SH-SY5Y (cell line): ENCODE data around the gene ANKEF1.

Experiments used
- GATA2 ChIP-seq: IDR thresholded peaks from 2 replicates; pipeline ENCODE4 v1.6.1; 2011; ENCODE audit warnings: mild to moderate bottlenecking, low read depth, low read length
- GATA3 ChIP-seq: IDR thresholded peaks from 2 replicates; pipeline ENCODE4 v1.6.1; 2011; ENCODE audit warnings: low read depth, mild to moderate bottlenecking, low read length, moderate library complexity

ANKEF1 gene

GRCh38 chr20:10065154-10065833 lies 30.5 kb downstream of the ANKEF1 start:
- TF ChIP-seq GATA2: no peak
- TF ChIP-seq GATA3: no peak

- TF ChIP-seq GATA3 (no peak), GATA2 (no peak)
Measured at GRCh38 chr20:10067321-10067720, 32.5 kb downstream of the ANKEF1 start.

DNA sequence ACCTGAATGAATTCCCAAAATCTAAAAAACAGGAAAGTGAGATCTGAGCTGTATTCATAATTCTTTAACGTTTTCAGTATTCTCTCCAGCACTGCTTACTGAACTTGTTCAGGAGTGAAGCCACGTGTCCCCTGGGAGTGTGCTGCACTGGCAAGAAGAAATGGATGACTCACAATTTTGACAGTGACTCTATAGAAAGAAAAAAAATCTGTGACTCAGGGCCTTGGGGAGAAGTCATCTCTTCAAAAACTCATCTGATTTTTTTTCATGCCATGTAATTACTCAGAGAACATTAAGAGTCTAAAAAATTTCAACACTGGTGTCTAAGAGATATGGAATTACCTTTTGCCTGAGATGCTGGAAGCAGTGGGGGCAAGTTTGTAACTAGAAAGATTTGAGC lies 39.7 kb downstream of the ANKEF1 start:
- TF ChIP-seq GATA2 (no peak), GATA3 (no peak)

DNA sequence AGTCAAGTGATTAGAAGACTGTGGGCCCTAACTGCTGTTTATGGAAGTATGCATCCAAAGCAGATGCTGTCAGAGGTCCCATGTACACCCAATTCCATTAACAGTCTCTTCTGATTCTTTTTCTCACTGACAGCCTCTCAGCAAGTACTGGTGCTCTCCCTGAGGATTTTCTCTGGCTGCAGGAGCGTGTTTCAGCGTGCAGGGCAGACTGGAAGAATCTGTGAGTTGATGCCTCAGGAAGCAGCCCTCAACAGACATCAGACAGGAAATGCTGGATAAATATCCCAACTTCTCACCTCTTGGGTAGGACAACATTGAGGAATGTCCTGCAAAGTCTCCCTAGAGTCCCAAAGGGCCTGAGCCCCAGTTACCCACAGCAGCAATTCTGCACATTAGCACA lies 40.8 kb downstream of the ANKEF1 start:
- TF ChIP-seq GATA3: no peak
- TF ChIP-seq GATA2: no peak

DNA sequence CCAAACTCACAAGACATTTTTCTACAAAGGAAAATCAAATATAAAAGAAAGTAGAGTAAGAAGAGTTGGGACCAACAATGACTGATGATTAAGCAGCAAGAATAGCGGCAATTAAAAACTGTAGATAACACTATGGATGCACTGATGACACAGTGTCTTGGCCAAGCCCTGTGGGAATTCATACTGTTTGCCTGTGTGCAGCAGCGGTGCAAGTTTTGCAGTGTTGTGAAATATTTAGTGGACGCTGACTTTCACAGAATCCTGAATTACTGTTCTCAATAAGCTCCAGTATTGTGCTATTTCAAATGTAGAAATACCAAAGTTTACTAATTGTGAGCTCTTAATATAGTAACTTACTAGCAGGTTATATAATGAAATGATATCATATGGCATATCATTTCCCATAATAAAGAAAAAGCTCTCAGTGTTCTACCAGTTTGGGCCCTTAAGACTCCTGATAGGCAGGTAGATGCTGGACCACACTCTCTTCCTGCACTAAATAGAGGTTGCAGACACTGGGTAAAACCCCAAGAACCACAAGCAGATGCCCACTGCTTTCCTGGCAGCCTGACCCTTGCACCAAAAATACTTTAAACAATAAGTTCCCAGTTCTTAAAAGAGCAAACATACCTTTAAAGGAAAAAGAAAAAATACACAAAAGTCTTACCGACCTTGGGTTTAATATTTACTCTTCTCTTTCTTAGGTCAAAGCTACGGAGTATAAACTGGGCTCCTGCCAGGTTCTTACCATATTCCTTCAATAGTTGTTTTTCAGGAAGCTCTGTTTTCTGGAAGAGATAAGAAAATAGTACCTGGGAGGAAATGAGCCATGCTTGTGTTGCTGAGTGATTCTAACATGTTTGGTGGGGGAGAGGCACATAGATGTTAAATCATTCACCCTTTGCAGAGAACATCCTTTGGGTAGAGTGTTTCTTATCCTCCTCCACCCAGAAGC lies 41.6 kb downstream of the ANKEF1 start:
- no peak for TF ChIP-seq GATA2
- no peak for TF ChIP-seq GATA3

DNA sequence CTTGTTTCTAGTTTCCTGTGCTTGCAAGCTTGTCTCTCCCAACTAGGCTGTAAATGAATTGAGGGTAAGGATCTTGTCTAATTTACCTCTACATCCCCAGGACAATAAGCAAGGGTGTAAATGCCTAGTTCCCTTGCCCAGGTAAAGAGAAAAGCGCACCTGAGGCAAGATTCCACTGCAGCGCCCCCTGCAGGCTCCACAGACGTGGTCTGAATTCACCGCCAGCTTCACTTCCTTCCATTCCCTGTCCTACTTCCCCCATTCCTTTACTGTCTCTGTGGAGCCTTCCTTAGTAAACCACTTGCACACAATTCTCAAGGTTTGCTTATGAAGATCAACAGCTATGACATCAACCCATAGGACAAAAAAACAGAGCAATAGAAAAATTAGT lies 42.3 kb downstream of the ANKEF1 start:
- TF ChIP-seq GATA2: no peak
- TF ChIP-seq GATA3: no peak

DNA sequence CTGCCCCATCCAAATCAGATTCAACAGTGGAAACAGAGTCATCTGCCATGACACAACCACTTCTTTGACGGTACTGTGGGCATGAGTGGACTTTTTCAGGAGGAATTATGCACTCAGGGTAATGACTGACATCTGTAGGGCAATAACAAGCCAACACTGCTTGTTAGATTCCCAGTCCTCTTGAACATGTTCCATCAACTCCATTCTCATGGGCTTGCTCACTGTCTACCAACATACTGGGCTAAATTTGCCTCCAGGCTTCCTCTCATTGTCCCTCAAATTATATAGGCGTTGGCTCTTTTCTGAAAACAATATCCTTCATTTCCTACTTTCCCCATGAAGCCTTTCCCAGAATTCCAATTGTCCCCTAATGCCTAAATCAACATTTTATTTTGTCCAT lies 43.1 kb downstream of the ANKEF1 start:
- TF ChIP-seq GATA3: no peak
- no peak for TF ChIP-seq GATA2

- TF ChIP-seq GATA3 (no peak), GATA2 (no peak)
Measured at GRCh38 chr20:10078403-10078802, 43.6 kb downstream of the ANKEF1 start.

DNA sequence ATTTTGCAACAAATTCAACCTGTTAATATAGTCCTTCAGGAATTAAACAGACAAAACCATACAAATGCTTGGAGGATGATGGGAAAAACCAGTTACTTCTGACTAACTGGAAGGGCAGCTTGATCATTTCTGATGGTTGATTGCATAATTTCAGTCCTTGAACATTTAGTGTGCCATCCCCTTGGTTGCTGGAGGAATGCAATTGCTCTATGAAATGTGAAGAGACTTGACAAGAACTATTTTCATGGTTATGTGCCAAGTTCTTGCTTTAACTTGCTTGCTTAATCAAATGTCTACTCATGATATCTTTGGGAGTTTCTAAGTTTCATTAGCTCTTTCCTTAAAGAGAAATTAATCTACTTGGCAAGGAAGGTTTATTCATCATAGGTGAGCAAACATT lies 45.2 kb downstream of the ANKEF1 start:
- no peak for TF ChIP-seq GATA2
- no peak for TF ChIP-seq GATA3

DNA sequence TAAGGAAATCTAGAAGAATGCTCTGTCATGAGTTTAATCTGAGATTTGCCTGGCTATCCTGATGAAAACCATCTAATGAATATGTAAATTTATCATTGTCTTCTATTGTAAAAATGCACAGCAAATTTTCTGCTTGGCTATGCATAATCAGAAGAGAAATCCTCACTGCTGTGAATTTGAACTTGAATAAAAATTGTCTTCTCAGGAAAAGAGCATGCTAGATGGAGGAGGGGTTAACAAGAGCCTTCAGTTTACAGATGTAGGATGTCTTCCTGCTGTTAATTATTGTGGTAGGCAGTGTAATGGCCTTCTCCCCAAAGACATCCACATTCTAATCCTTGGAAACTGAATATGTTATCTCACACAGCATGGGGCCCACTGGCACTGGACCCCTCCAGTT lies 45.8 kb downstream of the ANKEF1 start:
- no peak for TF ChIP-seq GATA2
- TF ChIP-seq GATA3: no peak

GRCh38 chr20:10089871-10090587 lies 55.2 kb downstream of the ANKEF1 start:
- TF ChIP-seq GATA3 (no peak), GATA2 (no peak)

DNA sequence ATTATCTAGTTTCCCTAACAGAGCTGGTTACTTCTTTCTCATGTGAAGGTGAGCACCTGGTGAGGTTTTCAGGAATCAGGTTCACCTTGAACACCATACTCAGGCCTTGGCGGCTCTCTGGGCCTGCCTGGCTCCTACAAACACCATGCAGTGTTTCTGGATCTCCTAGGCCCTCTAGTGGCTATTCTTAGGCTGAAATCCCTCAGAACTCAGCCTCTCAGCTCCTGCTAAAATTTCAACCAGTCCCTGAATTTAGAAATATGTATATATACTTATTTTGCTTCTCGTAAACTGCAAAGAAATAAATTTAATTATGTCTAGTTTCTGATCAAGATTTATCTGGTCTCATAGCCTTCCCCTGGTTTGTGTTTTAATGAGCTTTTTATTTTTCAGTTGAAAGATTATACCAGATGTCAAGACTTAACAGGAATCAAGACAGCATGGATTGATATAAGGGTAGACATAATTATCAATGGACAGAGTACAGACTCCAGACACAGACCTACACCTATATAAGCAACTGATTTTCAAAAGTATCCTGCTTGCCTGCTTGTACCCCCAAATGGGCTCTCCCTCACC lies 55.9 kb downstream of the ANKEF1 start:
- TF ChIP-seq GATA2 (no peak), GATA3 (no peak)

- TF ChIP-seq GATA2 (no peak), GATA3 (no peak)
Measured at GRCh38 chr20:10093087-10093591, 58.4 kb downstream of the ANKEF1 start.

DNA sequence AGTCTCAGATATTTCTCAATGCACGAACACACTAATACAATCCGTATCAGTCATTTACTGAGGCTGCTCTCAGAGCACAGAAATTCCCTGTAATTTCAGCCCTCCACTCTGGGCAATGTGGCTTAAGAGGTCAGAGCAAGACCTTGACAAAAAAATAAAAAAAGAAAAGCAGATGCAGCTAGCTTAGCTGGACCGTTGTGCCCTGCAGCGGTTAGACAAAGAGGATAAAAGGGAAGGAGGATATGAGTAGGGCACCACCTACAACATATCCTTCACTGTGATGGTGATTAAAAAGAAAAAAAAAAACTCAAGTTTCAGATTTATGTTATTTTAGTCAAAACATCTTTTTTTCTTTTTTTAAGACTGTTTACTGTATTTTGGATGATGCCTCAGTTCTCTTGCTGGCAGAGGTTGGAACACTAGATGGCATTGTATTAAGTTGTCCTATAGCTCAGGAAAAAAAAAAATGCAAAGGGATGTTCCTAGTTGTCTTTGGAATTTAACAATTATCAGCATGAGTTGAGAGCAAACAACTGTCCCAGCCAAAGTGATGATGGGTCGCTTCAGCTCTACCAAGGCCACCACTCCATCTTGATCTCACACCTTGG lies 59.9 kb downstream of the ANKEF1 start:
- TF ChIP-seq GATA3: no peak
- TF ChIP-seq GATA2: no peak
